Epidermal melanocyte (primary cell): Measurements from ENCODE around the gene CHPF2.

ENCODE experiments used
- DNase-seq: peaks from one replicate; pipeline ENCODE4 v3.0.0; 2011; ENCODE audit warnings: low spot score; ENCODE audit not compliant: insufficient read length

The CHPF2 gene

DNA sequence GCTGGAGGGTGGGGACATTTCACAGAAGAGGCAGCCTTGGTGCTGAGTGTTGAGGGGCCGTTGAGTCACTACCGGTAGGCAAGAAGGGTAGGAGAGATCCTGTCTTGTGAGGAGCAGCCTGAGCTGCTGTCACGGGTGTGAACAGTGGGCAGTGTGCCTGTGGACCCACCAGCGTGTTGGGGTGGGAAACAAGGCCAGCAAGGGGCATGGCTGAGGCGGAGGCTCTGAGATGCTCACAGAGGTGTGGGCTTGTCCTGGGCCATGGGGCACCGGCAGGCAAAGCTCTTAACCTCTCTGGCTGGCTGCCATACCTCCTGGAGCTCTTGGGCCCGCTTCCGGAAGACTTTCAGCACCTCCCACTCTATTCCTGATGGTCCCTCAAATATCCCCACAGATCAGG, 49.8 kb downstream of the CHPF2 start:
- no peak for DNase-seq

DNA sequence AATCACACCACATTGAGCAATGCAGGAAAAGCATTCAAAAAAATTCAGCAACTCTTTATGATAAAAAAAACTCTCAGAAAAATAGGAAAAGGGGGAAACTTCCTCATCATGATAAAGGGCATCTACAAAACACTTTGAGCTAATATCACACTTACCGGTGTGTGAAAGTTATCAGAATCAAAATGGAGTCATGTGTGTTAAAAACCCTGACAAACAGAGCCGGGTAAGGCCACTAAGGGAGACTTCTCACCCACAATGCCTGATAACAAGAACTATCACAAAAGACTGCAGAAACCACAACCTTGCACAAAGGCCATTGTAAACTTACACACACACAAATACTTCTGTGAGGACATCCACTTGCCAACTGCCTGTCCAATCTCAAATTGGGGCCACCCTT, 51.0 kb downstream of the CHPF2 start:
- no peak for DNase-seq

DNA sequence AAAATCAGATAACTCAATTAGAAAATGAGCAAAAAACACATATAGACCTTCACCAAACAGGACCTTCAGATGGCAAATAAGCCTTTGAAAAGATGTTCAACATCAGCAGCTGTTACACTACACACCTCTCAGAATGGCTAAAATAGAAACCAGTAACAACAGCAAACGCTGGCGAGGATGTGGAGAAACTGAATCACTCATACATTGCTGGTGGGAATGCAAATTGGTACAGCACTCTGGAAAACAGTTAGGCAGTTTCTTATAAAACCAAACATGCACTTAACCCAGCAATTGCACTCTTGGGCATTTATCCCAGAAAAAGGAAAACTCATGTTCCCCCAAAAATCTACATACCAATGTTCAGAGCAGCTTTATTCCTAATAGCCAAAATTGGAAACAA, 53.9 kb downstream of the CHPF2 start:
- DNase-seq, result no peak
